Measurements from ENCODE around the gene CHRNE. TPM values are rescaled to one million over a fixed set of nuclear protein-coding genes. Genes with fewer than 3 reads are reported as not detected.

Gene CHRNE
- total RNA-seq: 1 to 10 TPM in 3 of 4 donors, under 1 TPM in 1; 0.50 to 3.6 (median 1.5) TPM

DNA sequence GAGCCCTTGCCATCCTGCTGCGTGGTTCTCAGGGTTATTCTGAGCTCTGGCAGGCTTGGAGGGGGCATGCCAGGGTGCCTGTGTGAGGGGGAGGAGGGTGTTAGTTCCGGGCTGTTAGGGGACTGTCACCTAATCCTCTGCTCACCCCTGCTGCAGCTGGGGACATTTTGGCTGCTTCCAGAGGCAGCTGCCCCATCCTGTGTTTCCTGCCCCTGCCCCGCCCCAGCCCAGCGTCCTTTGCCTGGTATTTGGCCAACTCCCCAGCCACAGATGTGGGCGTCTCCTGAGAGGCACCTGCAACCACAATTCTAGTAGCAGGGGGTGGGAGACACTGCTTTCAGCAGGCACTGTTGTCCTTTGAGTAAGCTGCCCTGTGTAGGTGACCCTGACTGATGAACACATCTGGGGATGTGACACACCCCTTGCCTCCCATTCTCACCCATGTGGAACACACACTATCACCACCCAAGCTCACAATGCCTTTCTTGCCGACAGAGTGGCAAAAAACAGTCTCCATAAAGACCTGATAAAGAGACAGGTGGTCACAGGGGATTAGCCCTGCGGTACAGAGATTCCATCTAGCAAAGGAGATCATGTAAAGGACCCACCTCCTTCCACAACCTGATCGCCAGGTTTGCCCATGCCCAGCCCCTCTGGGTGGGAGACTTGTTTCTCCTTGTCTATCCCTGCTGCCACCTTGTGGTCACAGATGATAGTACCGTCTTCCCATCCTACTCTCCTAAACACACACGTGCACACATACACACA, at the start of gene CHRNE:
CHRNE (minus strand) TSS at position 48 of the 768 bp plus-strand sequence; CDS start at position 13, 35 bp downstream.
- ATAC-seq (ENCODE audit: low FRiP score): no peak
- TF ChIP-seq, protein P1, sequence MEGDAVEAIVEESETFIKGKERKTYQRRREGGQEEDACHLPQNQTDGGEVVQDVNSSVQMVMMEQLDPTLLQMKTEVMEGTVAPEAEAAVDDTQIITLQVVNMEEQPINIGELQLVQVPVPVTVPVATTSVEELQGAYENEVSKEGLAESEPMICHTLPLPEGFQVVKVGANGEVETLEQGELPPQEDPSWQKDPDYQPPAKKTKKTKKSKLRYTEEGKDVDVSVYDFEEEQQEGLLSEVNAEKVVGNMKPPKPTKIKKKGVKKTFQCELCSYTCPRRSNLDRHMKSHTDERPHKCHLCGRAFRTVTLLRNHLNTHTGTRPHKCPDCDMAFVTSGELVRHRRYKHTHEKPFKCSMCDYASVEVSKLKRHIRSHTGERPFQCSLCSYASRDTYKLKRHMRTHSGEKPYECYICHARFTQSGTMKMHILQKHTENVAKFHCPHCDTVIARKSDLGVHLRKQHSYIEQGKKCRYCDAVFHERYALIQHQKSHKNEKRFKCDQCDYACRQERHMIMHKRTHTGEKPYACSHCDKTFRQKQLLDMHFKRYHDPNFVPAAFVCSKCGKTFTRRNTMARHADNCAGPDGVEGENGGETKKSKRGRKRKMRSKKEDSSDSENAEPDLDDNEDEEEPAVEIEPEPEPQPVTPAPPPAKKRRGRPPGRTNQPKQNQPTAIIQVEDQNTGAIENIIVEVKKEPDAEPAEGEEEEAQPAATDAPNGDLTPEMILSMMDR (IDR thresholded peaks at IDR 0.05): peak in 2 of 3 donors; percentile 21 to 40
- DNase-seq (ENCODE audit: low spot score): peak; percentile 88

GRCh38 chr17:4951486-4951885, 48.6 kb upstream of the CHRNE start:
- ATAC-seq (ENCODE audit: low FRiP score): no peak
- TF ChIP-seq, protein P1 (IDR thresholded peaks at IDR 0.05): no peak
- no peak for DNase-seq (ENCODE audit: low spot score)

DNA sequence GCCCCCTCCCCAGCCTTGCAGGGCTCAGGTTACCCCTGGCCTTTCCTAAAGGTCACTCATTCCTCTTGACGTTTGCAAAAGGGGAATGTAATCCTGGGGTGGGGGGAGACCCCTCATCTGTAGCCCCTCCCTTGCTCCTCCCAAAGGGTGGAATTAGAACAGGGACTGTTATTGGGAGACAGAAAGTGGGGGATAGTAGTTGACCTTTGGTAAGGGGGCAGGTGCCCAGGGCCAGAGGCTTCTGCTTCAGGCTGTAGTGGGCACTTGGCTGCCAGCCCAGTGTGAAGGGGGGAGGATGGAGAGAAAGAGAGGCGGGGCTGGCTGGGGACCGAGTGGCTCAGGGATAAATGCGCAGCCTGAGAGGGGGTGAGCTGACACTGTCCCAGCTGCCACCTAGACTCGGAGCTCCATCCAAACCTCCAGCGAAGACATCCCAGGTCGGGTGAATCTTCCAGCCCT, 47.9 kb upstream of the CHRNE start, which contains the start of gene ENO3:
ENO3 (plus strand) TSS at position 374 of the 459 bp plus-strand sequence. CDS start 711 bp downstream, outside the sequence.
- DNase-seq (ENCODE audit: low spot score) (no peak), ATAC-seq (ENCODE audit: low FRiP score) (no peak)
- TF ChIP-seq, protein P1 (IDR thresholded peaks at IDR 0.05): no peak

DNA sequence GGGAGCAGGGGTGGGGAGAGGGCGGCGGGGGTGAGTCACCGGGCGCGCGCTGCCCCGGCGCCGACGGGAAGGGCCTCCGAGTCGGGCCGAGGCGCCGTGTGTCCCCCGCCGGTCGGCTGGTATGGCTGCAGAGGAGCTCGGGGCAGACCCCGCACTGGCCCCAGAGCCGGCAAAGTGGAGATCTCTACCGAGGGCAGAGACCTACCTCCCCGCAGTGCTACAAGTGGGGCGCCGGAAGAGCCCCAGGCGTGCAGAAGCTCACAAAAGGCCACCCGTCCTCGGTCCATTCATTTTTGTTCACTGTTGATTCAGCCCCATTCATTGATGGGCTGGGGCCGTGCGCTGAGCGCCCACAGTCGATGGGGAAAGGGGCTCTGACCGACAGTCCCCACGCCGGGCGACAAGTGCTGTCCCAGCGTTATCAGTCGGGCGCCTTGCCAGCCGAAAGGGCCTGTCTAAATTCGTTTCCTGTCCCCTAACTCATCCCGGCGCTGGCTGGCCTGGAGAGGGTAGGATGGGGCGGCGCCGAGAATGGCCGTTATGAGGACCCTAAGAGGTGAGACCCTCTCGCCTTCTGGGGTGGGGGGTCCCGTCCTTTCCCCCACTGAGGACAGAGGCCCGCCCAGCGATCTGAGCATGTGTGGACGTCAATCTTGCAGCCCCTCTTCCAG, 47.3 kb upstream of the CHRNE start:
- ATAC-seq (ENCODE audit: low FRiP score): peak; percentile 61
- no peak for DNase-seq (ENCODE audit: low spot score)
- TF ChIP-seq, protein P1 (IDR thresholded peaks at IDR 0.05): no peak

DNA sequence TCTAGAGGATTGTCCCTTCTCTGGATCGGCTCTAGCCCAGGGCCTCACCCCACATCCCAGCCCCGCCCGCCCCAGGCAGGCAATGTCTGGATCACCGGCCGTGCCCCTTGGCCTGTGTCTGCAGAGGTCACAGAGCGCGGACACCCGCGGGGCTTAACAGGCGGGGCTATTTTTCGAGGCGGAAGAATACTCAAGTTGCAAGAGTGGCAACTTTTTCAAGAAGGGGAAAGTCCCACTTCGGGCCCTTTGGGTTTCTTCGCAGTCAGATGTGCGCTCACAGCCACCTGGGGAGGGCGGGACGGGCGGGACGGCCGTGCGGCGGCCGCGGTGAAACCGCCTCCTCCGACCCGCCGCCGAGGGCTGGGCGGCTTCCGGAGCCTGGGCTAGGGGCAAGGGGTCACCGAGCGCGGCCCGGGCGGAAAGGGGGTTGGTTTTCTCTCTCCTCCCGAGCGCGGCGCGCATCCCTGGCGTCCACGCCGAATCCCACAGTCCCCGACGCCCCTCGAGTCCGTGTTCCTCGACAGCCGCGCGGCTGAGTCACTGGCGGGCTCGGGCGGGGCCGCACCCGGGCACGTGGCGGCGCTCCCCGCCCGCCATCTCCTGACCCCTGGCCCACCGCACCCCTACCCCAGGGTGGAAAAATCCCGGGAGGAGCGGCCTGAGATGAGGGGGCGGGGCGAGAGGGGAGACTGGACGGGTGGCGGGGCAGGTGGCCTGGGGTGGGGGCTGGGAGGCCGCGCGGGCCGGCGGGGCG, 46.6 kb upstream of the CHRNE start:
- peak; percentile 49 for ATAC-seq (ENCODE audit: low FRiP score)
- DNase-seq (ENCODE audit: low spot score): no peak
- TF ChIP-seq, protein P1 (IDR thresholded peaks at IDR 0.05): no peak

GRCh38 chr17:4948931-4949320, 46.0 kb upstream of the CHRNE start:
- TF ChIP-seq, protein P1 (IDR thresholded peaks at IDR 0.05): no peak
- DNase-seq (ENCODE audit: low spot score) (no peak), ATAC-seq (ENCODE audit: low FRiP score) (peak; percentile 65)

Data from omental fat pad (tissue), 4 donors.